Thyroid gland (tissue), 4 donors: ENCODE measurements around the gene PDAP1.

Experiments
- CTCF ChIP-seq, 6 experiments: fragments of 200-600 bp in 3 of 6; fragments of 450-650 bp in 3 of 6; sonication (generic) in 3 of 6; IDR thresholded peaks; one replicate each; pipeline ENCODE4 v1.5.1; 2016 to 2019; ENCODE audit warnings: antibody characterized with exemption in 6 of 6, mild to moderate bottlenecking in 2 of 6, inconsistent platforms in 1 of 6, moderate library complexity in 1 of 6
- POLR2A ChIP-seq, 2 donors: fragments of 450-650 bp; IDR thresholded peaks; one replicate each; pipeline ENCODE4 v1.6.1; 2017; ENCODE audit warnings: antibody characterized with exemption in 2 of 2, mild to moderate bottlenecking in 2 of 2, moderate library complexity in 1 of 2

GRCh38 chr7:99418260-99418659 is 9.9 kb upstream of the PDAP1 start:
- TF ChIP-seq CTCF (IDR thresholded peaks at IDR 0.05) (no peak), POLR2A (IDR thresholded peaks at IDR 0.05) (no peak)
